K562 (cell line): ENCODE measurements around the gene SLMAP. TPM values are rescaled to one million over a fixed set of nuclear protein-coding genes. Genes with fewer than 3 reads are reported as not detected.

Source experiments
- ATAC-seq: fragments of 200-7000 bp; cut with Tn5 transposase; 3 replicates; pipeline ENCODE4 v1.9.1; 2020; ENCODE audit warnings: moderate library complexity
- BruUV-seq: library from RNA; stranded (reverse); fragments of 400-500 nt; replicated peaks from 2 replicates; lab custom pipeline; 2021; lab: Mats Ljungman, UMichigan
- CTCF ChIA-PET: fragments of 300-600 bp; formaldehyde crosslinking; extraction: SDS; loops from one replicate; lab custom pipeline; 2021; ENCODE audit warnings: low intra/inter-chr PET ratio; lab: Yijun Ruan, JAX
- POLR2A ChIA-PET: fragments of 300-600, 350-650 bp; sonication (Branson Sonifier 250); formaldehyde crosslinking; extraction: SDS; loops from one replicate; lab custom pipeline; 2021; ENCODE audit warnings: antibody characterized with exemption, inconsistent platforms; lab: Yijun Ruan, JAX
- DNase-seq, 4 experiments: peaks; one replicate each; pipeline versions ENCODE4 v3.0.0 to v3.0.0-alpha.2; 2011 to 2018; ENCODE audit warnings: low spot score in 3 of 4, mixed read lengths in 3 of 4; ENCODE audit errors: extremely low read depth in 1 of 4
- FAIRE-seq: peaks from 2 replicates; lab custom pipeline; 2011; peaks lifted over from hg19 to GRCh38; lab: Jason Lieb, UNC
- H2AFZ ChIP-seq: 2 replicates; pipeline ENCODE4 v1.6.0; 2011; ENCODE audit warnings: low read depth, low read length, control low read depth, inconsistent platforms
- H3K27ac ChIP-seq: fragments of 200-600 bp; 3 replicates; pipeline ENCODE4 v1.8.0; 2011; ENCODE audit warnings: low read depth, mild to moderate bottlenecking, control low read depth, inconsistent platforms, low read length, moderate library complexity, mixed read lengths; ENCODE audit errors: extremely low read depth
- H3K27me3 ChIP-seq, 2 experiments: fragments of 300-600 bp in 1 of 2; 2 replicates in 1 of 2; 3 replicates in 1 of 2; pipeline versions ENCODE4 v1.6.0 to v1.8.0; 2011; ENCODE audit warnings: inconsistent platforms in 2 of 2, low read length in 2 of 2, mild to moderate bottlenecking in 1 of 2, mixed read lengths in 1 of 2, moderate library complexity in 1 of 2; ENCODE audit not compliant: control insufficient read depth in 2 of 2, insufficient read depth in 2 of 2
- H3K36me3 ChIP-seq: fragments of 300-600 bp; 3 replicates; pipeline ENCODE4 v1.8.0; 2011; ENCODE audit warnings: mild to moderate bottlenecking, low read length, inconsistent platforms; ENCODE audit not compliant: control insufficient read depth, insufficient read depth
- H3K4me1 ChIP-seq, 2 experiments: fragments of 200-600 bp in 1 of 2; replicated peaks in 1 of 2; 2 replicates in 1 of 2; 3 replicates in 1 of 2; pipeline versions ENCODE4 v1.5.1 to v1.8.0; 2011; ENCODE audit warnings: inconsistent platforms in 2 of 2, low read length in 2 of 2, mild to moderate bottlenecking in 1 of 2, mixed read lengths in 1 of 2, moderate library complexity in 1 of 2; ENCODE audit not compliant: control insufficient read depth in 2 of 2, insufficient read depth in 2 of 2
- H3K4me2 ChIP-seq: 2 replicates; pipeline ENCODE4 v1.6.1; 2011; ENCODE audit warnings: low read length, control low read depth, inconsistent platforms, mixed read lengths; ENCODE audit not compliant: insufficient read depth
- H3K4me3 ChIP-seq: fragments of 200-600 bp; sonication (generic), shearing (Covaris generic); 2 replicates; pipeline ENCODE4 v1.5.1; 2016; ENCODE audit warnings: control low read depth, inconsistent platforms
- H3K79me2 ChIP-seq: fragments of 200-600 bp; 3 replicates; pipeline ENCODE4 v1.8.0; 2011; ENCODE audit warnings: low read length, inconsistent platforms; ENCODE audit not compliant: control insufficient read depth, insufficient read depth
- H3K9ac ChIP-seq, 2 experiments: 2 replicates each; pipeline versions ENCODE4 v1.6.0 to v1.6.1; 2011; ENCODE audit warnings: low read depth in 2 of 2, low read length in 2 of 2, control low read depth in 1 of 2, inconsistent platforms in 1 of 2, mild to moderate bottlenecking in 1 of 2, mixed read lengths in 1 of 2; ENCODE audit not compliant: insufficient read depth in 1 of 2
- H3K9me1 ChIP-seq: one replicate; pipeline ENCODE4 v1.6.0; 2011; ENCODE audit warnings: inconsistent platforms, mild to moderate bottlenecking, low read length, moderate library complexity; ENCODE audit not compliant: control insufficient read depth, insufficient read depth
- H3K9me3 ChIP-seq: replicated peaks from 2 replicates; pipeline ENCODE4 v1.5.1; 2011; ENCODE audit warnings: low read depth, low read length, inconsistent platforms; ENCODE audit not compliant: control insufficient read depth, insufficient read depth
- H4K20me1 ChIP-seq: replicated peaks from 2 replicates; pipeline ENCODE4 v1.6.1; 2011; ENCODE audit warnings: low read length, inconsistent platforms, mixed read lengths; ENCODE audit not compliant: control insufficient read depth, insufficient read depth
- HDAC8 ChIP-seq: fragments of 450-650 bp; IDR thresholded peaks from 2 replicates; pipeline ENCODE4 v1.6.1; 2016; ENCODE audit warnings: mild to moderate bottlenecking, missing genetic modification characterization, moderate library complexity, missing compliant biosample characterization
- HEY1 ChIP-seq: fragments of 250-450 bp; sonication (Bioruptor Pico); IDR thresholded peaks from 2 replicates; pipeline ENCODE4 v1.5.0; 2020; ENCODE audit warnings: mild to moderate bottlenecking, moderate library complexity, borderline replicate concordance
- KLF1 ChIP-seq: fragments of 450-650 bp; IDR thresholded peaks from 2 replicates; pipeline ENCODE4 v1.6.1; 2016; ENCODE audit warnings: missing genetic modification characterization, missing compliant biosample characterization
- MXI1 ChIP-seq: IDR thresholded peaks from 2 replicates; pipeline ENCODE4 v1.6.1; 2011; ENCODE audit warnings: low read depth, mild to moderate bottlenecking, improper control_type of control experiment, low read length
- POLR3G ChIP-seq: IDR thresholded peaks from 2 replicates; pipeline ENCODE4 v1.6.1; 2011; ENCODE audit not compliant: insufficient read length, insufficient replicate concordance; ENCODE audit errors: extremely low read depth
- ZNF324 ChIP-seq: fragments of 250-450 bp; sonication (Bioruptor Pico); IDR thresholded peaks from 2 replicates; pipeline ENCODE4 v1.4.0; 2020; ENCODE audit warnings: mild to moderate bottlenecking
- ZNF408 ChIP-seq: fragments of 250-450 bp; sonication (Bioruptor Pico); IDR thresholded peaks from 2 replicates; pipeline ENCODE4 v1.4.0; 2020; ENCODE audit warnings: low read depth, mild to moderate bottlenecking, moderate library complexity
- WGBS: fragments of 100-300 bp; shearing (Covaris generic); methylation state at CpG from one replicate; pipeline ENCODE4 v1.1.6; 2016; ENCODE audit warnings: low coverage, mixed read lengths; ENCODE audit not compliant: insufficient coverage; ENCODE audit errors: missing lambda C conversion rate; 5-methylcytosine and 5-hydroxymethylcytosine counted together
- in situ Hi-C: fragments of 300-500 bp; cut with MboI; formaldehyde crosslinking; loops from 4 replicates; pipeline ENCODE4 v1.15.0; 2018; ENCODE audit warnings: inconsistent platforms, mixed read lengths
- intact Hi-C: fragments of 100-400 bp; cut with micrococcal nuclease; formaldehyde crosslinking; loops from 2 replicates; pipeline ENCODE4 v1.14.2; 2022
- polyA plus RNA-seq, 8 experiments: library from polyadenylated mRNA; depleted of rRNA in 4 of 8; stranded (reverse) in 5 of 8; unstranded in 3 of 8; fragments of >200 nt; fragmentation: Nextera tagmentation in 2 of 8; fragmentation: Illumina TruSeq in 1 of 8; extraction: Ambion mirVana in 2 of 8; extraction: Trizol in 1 of 8; gene quantifications; 2 replicates each; pipeline versions ENCODE4 v1.2.1 to v1.2.3, GENCODE V29; 2011 to 2014; ENCODE audit warnings: inconsistent platforms in 1 of 8, missing spikeins in 1 of 8
- total RNA-seq, 7 experiments: library from RNA; depleted of rRNA in 6 of 7; stranded (reverse); fragments of >200 nt in 6 of 7; fragmentation: Illumina TruSeq in 2 of 7; extraction: Trizol in 2 of 7; gene quantifications; 2 replicates each; pipeline versions ENCODE4 v1.2.1 to v1.2.3, GENCODE V29; 2011 to 2021; ENCODE audit warnings: low replicate concordance in 1 of 7
- TF ChIP-seq, protein P1 (sequence below): fragments of 450-650 bp; IDR thresholded peaks from 2 replicates; pipeline ENCODE4 v1.6.1; 2016; ENCODE audit warnings: antibody characterized with exemption

Gene SLMAP
- total and polyA plus RNA-seq, 9 of the 15 experiments (the other 6 are each of a cell fraction or from before 2014, with no cell fraction given): 12.1 to 50.7 (median 28.3) TPM

DNA sequence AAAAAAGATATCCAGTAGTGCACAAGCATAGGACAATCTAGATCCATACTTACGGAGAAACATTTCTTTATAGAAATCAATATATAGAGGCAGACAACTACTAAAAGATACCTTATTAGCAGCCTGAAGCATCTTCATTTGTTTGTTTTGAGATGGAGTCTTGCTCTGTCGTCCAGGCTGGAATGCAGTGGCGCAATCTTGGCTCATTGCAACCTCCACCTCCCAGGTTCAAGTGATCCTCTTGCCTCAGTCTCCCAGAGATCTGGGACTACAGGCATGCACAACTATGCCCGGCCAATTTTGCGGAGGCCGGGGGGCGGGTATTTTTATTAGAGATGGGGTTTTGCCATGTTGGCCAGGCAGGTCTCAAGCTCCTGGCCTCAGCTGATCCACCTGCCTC is 18.3 kb upstream of the SLMAP start:
- H3K4me3 ChIP-seq: no peak overlapping the region
- intact Hi-C loops: no loop called here
- no peaks in the 10 kb centered on the region for H3K9me3 ChIP-seq
- H3K27ac ChIP-seq: no peak overlapping the region
- no peaks in the 10 kb centered on the region for H4K20me1 ChIP-seq
- no peak overlapping the region for H3K9ac ChIP-seq
- no peaks in the 10 kb centered on the region for H3K27me3 ChIP-seq
- no peak overlapping the region for H3K4me2 ChIP-seq
- ChIA-PET POLR2A (interaction anchor here (0.6 to 1.7 kb wide), 2 partner anchors 16 to 18 kb away, joined by 3 to 5 read pairs; partner anchors contain the start of gene SLMAP), CTCF (no interaction called here)
- no peaks in the 10 kb centered on the region for H3K9me1 ChIP-seq
- no peaks in the 10 kb centered on the region for H3K36me3 ChIP-seq
- no peak overlapping the region for H2AFZ ChIP-seq
- ATAC-seq (no peak), DNase-seq (no peak), FAIRE-seq (no peak)
- WGBS: 60% methylated on average over 4 of the region's 7 CpGs
- in situ Hi-C loops: no loop called here
- H3K79me2 ChIP-seq: no peaks in the 10 kb centered on the region
- BruUV-seq: no TSS peak
- TF ChIP-seq MXI1 (no peak), POLR3G (no peak), ZNF408 (CRISPR knock-in tag) (no peak)
- H3K4me1 ChIP-seq: no peaks in the 10 kb centered on the region

DNA sequence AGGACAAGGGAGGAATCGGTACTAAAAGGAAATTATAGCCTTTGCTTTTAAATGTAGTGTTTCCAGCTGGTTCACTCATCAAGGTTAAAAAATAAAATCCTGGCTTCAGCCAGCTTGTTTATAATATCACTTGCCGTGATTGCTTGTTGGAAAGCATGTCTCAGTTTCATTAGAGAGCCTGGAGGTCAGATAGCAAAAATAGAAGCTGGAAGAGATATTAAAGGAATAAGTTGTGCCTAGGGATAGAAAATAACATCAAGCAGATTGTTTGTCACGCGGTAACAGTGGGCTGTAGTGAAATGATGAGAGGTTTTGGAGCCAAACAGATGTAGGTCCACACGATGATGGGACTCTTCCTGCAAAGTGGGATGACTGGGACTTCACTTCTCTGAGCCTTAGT is 17.7 kb upstream of the SLMAP start:
- intact Hi-C loops (no loop called here), in situ Hi-C loops (no loop called here)
- H2AFZ ChIP-seq: no peak overlapping the region
- no peaks in the 10 kb centered on the region for H4K20me1 ChIP-seq
- no peak for ATAC-seq
- H3K4me2 ChIP-seq: no peak overlapping the region
- H3K4me3 ChIP-seq: no peak overlapping the region
- no peaks in the 10 kb centered on the region for H3K36me3 ChIP-seq
- H3K27ac ChIP-seq: no peak overlapping the region
- H3K4me1 ChIP-seq: no peaks in the 10 kb centered on the region
- DNase-seq: no peak
- no peaks in the 10 kb centered on the region for H3K9me3 ChIP-seq
- POLR2A ChIA-PET: interaction anchor here (0.6 to 1.7 kb wide), 2 partner anchors 15 to 17 kb away, joined by 3 to 5 read pairs; partner anchors contain the start of gene SLMAP
- H3K27me3 ChIP-seq: no peaks in the 10 kb centered on the region
- no peaks in the 10 kb centered on the region for H3K9me1 ChIP-seq
- FAIRE-seq: no peak
- BruUV-seq: no TSS peak
- no peak overlapping the region for H3K9ac ChIP-seq
- 30% methylated on average over 5 of the region's 5 CpGs for WGBS
- no peaks in the 10 kb centered on the region for H3K79me2 ChIP-seq
- CTCF ChIA-PET: no interaction called here
- TF ChIP-seq HDAC8 (tag) (no peak), HEY1 (no peak), KLF1 (tag) (no peak), ZNF324 (CRISPR knock-in tag) (no peak)
- TF ChIP-seq, protein P1, sequence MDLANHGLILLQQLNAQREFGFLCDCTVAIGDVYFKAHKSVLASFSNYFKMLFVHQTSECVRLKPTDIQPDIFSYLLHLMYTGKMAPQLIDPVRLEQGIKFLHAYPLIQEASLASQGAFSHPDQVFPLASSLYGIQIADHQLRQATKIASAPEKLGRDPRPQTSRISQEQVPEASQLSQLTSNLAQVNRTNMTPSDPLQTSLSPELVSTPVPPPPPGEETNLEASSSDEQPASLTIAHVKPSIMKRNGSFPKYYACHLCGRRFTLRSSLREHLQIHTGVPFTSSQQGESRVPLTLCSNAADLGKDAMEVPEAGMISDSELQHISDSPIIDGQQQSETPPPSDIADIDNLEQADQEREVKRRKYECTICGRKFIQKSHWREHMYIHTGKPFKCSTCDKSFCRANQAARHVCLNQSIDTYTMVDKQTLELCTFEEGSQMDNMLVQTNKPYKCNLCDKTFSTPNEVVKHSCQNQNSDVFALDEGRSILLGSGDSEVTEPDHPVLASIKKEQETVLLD: no peak
